ENCODE measurements around the gene TBRG4. TPM values are rescaled to one million over a fixed set of nuclear protein-coding genes. Genes with fewer than 3 reads are reported as not detected.

The TBRG4 gene
- total RNA-seq, 2 donors from 2014 or later, result 46.4 to 76.3 TPM

- no peak for DNase-seq (ENCODE audit: low spot score)
- Histone ChIP-seq H3K36me3 (no peaks in the 10 kb centered on the region), H3K4me3 (no peak overlapping the region), H3K27ac (no peak overlapping the region), H3K9me3 (no peaks in the 10 kb centered on the region), H3K27me3 (replicated peaks; ENCODE audit: insufficient read depth) (no peaks in the 10 kb centered on the region), H3K4me1 (replicated peaks) (no peaks in the 10 kb centered on the region)
- intact Hi-C loops (cut with DNase I), result no loop called here
- WGBS, result 96% methylated on average over 6 of the region's 6 CpGs
- TF ChIP-seq POLR2AphosphoS5 (IDR thresholded peaks at IDR 0.05) (no peak), CTCF (IDR thresholded peaks at IDR 0.05) (no peak), POLR2A (IDR thresholded peaks at IDR 0.05) (no peak)
Observed at GRCh38 chr7:45087301-45088145, 24.0 kb downstream of the TBRG4 start.

- 83% methylated on average over 15 of the region's 15 CpGs for WGBS
- Histone ChIP-seq H3K4me1 (replicated peaks) (no peaks in the 10 kb centered on the region), H3K27ac (no peak overlapping the region), H3K27me3 (replicated peaks; ENCODE audit: insufficient read depth) (no peaks in the 10 kb centered on the region), H3K9me3 (no peaks in the 10 kb centered on the region), H3K36me3 (no peaks in the 10 kb centered on the region), H3K4me3 (no peak overlapping the region)
- intact Hi-C loops (cut with DNase I), result no loop called here
- DNase-seq (ENCODE audit: low spot score), result no peak
- TF ChIP-seq POLR2AphosphoS5 (IDR thresholded peaks at IDR 0.05), result no peak
- no peak for TF ChIP-seq CTCF (IDR thresholded peaks at IDR 0.05)
- TF ChIP-seq POLR2A (IDR thresholded peaks at IDR 0.05), result no peak
Observed at GRCh38 chr7:45086331-45087065, 25.0 kb downstream of the TBRG4 start.

GRCh38 chr7:45085619-45086200 is 25.8 kb downstream of the TBRG4 start:
- DNase-seq (ENCODE audit: low spot score), result no peak
- no peak for TF ChIP-seq POLR2A (IDR thresholded peaks at IDR 0.05)
- TF ChIP-seq CTCF (IDR thresholded peaks at IDR 0.05), result no peak
- TF ChIP-seq POLR2AphosphoS5 (IDR thresholded peaks at IDR 0.05), result no peak
- no peaks in the 10 kb centered on the region for H3K27me3 ChIP-seq (replicated peaks; ENCODE audit: insufficient read depth)
- intact Hi-C loops (cut with DNase I), result no loop called here
- H3K4me3 ChIP-seq, result no peak overlapping the region
- H3K36me3 ChIP-seq, result no peaks in the 10 kb centered on the region
- no peak overlapping the region for H3K27ac ChIP-seq
- 85% methylated on average over 23 of the region's 23 CpGs for WGBS
- no peaks in the 10 kb centered on the region for H3K9me3 ChIP-seq
- H3K4me1 ChIP-seq (replicated peaks), result no peaks in the 10 kb centered on the region

- H3K4me3 ChIP-seq, result no peak overlapping the region
- intact Hi-C loops (cut with DNase I), result no loop called here
- no peaks in the 10 kb centered on the region for H3K27me3 ChIP-seq (replicated peaks; ENCODE audit: insufficient read depth)
- WGBS, result 69% methylated on average over 19 of the region's 24 CpGs
- no peaks in the 10 kb centered on the region for H3K9me3 ChIP-seq
- DNase-seq (ENCODE audit: low spot score), result no peak
- H3K36me3 ChIP-seq, result no peaks in the 10 kb centered on the region
- TF ChIP-seq CTCF (IDR thresholded peaks at IDR 0.05), result no peak
- TF ChIP-seq POLR2A (IDR thresholded peaks at IDR 0.05), result no peak
- TF ChIP-seq POLR2AphosphoS5 (IDR thresholded peaks at IDR 0.05), result no peak
- H3K27ac ChIP-seq, result no peak overlapping the region
- H3K4me1 ChIP-seq (replicated peaks), result no peaks in the 10 kb centered on the region
Observed at GRCh38 chr7:45084901-45085618, 26.4 kb downstream of the TBRG4 start.
